PC-3 (cell line): ENCODE data around the gene GPC5. TPM values are rescaled to one million over a fixed set of nuclear protein-coding genes. Genes with fewer than 3 reads are reported as not detected.

Experiments
- ATAC-seq: fragments of 200-7000 bp; cut with Tn5 transposase; 2 replicates; pipeline ENCODE4 v1.9.1; 2020; ENCODE audit warnings: mild to moderate bottlenecking, moderate library complexity
- BruUV-seq: library from RNA; stranded (reverse); fragments of 400-500 nt; replicated peaks from 2 replicates; lab custom pipeline; 2021; lab: Mats Ljungman, UMichigan
- CTCF ChIA-PET: fragments of 300-600 bp; sonication (Branson Sonifier 250); formaldehyde crosslinking; loops from one replicate; lab custom pipeline; 2022; ENCODE audit warnings: antibody characterized with exemption; lab: Charles Lee
- POLR2A ChIA-PET: fragments of 300-600 bp; sonication (Branson Sonifier 250); formaldehyde crosslinking; loops from one replicate; lab custom pipeline; 2022; ENCODE audit warnings: antibody characterized with exemption; ENCODE audit not compliant: unreplicated experiment; lab: Charles Lee
- DNase-seq: peaks from one replicate; pipeline ENCODE4 v3.0.0-alpha.2; 2015
- H2AFZ ChIP-seq: fragments of 300-600 bp; sonication (generic); 2 replicates; pipeline ENCODE4 v1.6.0; 2016; ENCODE audit warnings: antibody characterized with exemption, low read length
- H3F3A ChIP-seq: fragments of 300-600 bp; sonication (generic); one replicate; pipeline ENCODE4 v1.6.0; 2017; ENCODE audit warnings: antibody characterized with exemption, low read length, control low read depth, mild to moderate bottlenecking; ENCODE audit not compliant: unreplicated experiment
- H3K27ac ChIP-seq: fragments of 300-600 bp; sonication (generic); 2 replicates; pipeline ENCODE4 v1.5.1; 2016; ENCODE audit warnings: mild to moderate bottlenecking, low read length
- H3K27me3 ChIP-seq: fragments of 300-600 bp; sonication (generic); 2 replicates; pipeline ENCODE4 v1.6.1; 2016; ENCODE audit warnings: low read length, mixed read lengths
- H3K36me3 ChIP-seq: fragments of 300-600 bp; sonication (generic); 2 replicates; pipeline ENCODE4 v1.6.1; 2016; ENCODE audit warnings: low read depth, mixed run types, low read length, mixed read lengths
- H3K4me1 ChIP-seq: fragments of 300-600 bp; sonication (generic); 2 replicates; pipeline ENCODE4 v1.5.1; 2016; ENCODE audit warnings: low read length; ENCODE audit not compliant: insufficient read depth
- H3K4me2 ChIP-seq: fragments of 300-600 bp; sonication (generic); 2 replicates; pipeline ENCODE4 v1.6.0; 2016; ENCODE audit warnings: low read length
- H3K4me3 ChIP-seq: fragments of 300-600 bp; sonication (generic); 2 replicates; pipeline ENCODE4 v1.5.1; 2016; ENCODE audit warnings: mild to moderate bottlenecking, low read length, mixed read lengths
- H3K79me2 ChIP-seq: fragments of 300-600 bp; sonication (generic); 2 replicates; pipeline ENCODE4 v1.6.1; 2017; ENCODE audit warnings: low read length, mixed read lengths
- H3K9ac ChIP-seq: fragments of 300-600 bp; sonication (generic); 2 replicates; pipeline ENCODE4 v1.6.0; 2016; ENCODE audit warnings: mild to moderate bottlenecking, low read length
- H3K9me2 ChIP-seq: fragments of 300-600 bp; sonication (generic); replicated peaks from 2 replicates; pipeline ENCODE4 v1.6.1; 2016; ENCODE audit warnings: mixed run types, low read length, mixed read lengths
- H3K9me3 ChIP-seq: fragments of 300-600 bp; sonication (generic); 2 replicates; pipeline ENCODE4 v1.6.1; 2016; ENCODE audit warnings: low read length, mixed read lengths
- H4K20me1 ChIP-seq: fragments of 300-600 bp; sonication (generic); 2 replicates; pipeline ENCODE4 v1.6.1; 2016; ENCODE audit warnings: low read length, mixed read lengths
- EZH2 ChIP-seq: fragments of 300-600 bp; sonication (generic); IDR thresholded peaks from one replicate; pipeline ENCODE4 v1.6.1; 2017; ENCODE audit warnings: antibody characterized with exemption, mild to moderate bottlenecking, low read length; ENCODE audit not compliant: unreplicated experiment
- EZH2phosphoT487 ChIP-seq: fragments of 300-600 bp; sonication (generic); IDR thresholded peaks from 2 replicates; pipeline ENCODE4 v1.6.1; 2018; ENCODE audit warnings: mild to moderate bottlenecking, antibody characterized with exemption, low read length, borderline replicate concordance
- intact Hi-C: fragments of 100-400 bp; cut with micrococcal nuclease; formaldehyde crosslinking; loops from 2 replicates; pipeline ENCODE4 v1.9.0; 2023
- total RNA-seq: library from RNA; depleted of rRNA; stranded (reverse); fragments of >200 nt; gene quantifications from 2 replicates; pipeline ENCODE4 v1.2.3, GENCODE V29; 2014
- TF ChIP-seq, protein P1 (sequence below): fragments of 300-600 bp; sonication (generic); conservative IDR thresholded peaks from 2 replicates; pipeline ENCODE4 v1.5.1; 2017; ENCODE audit warnings: antibody characterized with exemption, low read depth, mild to moderate bottlenecking, low read length

Gene GPC5
- total RNA-seq, 1 experiment from 2014 or later, result not detected

DNA sequence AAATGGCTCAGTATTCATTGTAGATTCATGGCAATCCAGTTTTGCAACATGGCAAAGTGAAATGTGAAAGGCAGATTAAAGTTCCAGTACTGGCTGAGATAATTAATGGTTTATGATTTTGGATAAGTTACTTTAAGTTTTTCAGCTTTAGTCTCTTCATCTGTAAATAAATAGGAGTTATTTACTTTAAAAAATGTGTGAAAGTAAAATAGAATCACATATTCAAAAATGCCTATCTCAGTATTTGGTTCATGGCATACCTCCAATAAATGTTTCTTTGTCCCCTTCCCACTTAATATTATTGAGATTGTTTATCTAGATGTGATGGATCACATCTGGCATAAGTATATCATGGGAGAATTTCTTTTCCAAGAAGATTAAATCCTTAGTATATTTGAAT is 426.0 kb downstream of the GPC5 start:
- ATAC-seq, result no peak
- Histone ChIP-seq H3K4me3 (no peak overlapping the region), H4K20me1 (no peaks in the 10 kb centered on the region), H3K9me2 (no peaks in the 10 kb centered on the region), H3K27me3 (no peaks in the 10 kb centered on the region), H3K9me3 (no peaks in the 10 kb centered on the region), H3K4me2 (no peak overlapping the region), H2AFZ (no peak overlapping the region), H3K27ac (no peak overlapping the region), H3F3A (no peaks in the 10 kb centered on the region), H3K9ac (no peak overlapping the region), H3K4me1 (no peaks in the 10 kb centered on the region), H3K36me3 (no peaks in the 10 kb centered on the region), H3K79me2 (no peaks in the 10 kb centered on the region)
- ChIA-PET POLR2A (no interaction called here), CTCF (no interaction called here)
- intact Hi-C loops, result no loop called here
- no TSS peak for BruUV-seq
- TF ChIP-seq, protein P1, sequence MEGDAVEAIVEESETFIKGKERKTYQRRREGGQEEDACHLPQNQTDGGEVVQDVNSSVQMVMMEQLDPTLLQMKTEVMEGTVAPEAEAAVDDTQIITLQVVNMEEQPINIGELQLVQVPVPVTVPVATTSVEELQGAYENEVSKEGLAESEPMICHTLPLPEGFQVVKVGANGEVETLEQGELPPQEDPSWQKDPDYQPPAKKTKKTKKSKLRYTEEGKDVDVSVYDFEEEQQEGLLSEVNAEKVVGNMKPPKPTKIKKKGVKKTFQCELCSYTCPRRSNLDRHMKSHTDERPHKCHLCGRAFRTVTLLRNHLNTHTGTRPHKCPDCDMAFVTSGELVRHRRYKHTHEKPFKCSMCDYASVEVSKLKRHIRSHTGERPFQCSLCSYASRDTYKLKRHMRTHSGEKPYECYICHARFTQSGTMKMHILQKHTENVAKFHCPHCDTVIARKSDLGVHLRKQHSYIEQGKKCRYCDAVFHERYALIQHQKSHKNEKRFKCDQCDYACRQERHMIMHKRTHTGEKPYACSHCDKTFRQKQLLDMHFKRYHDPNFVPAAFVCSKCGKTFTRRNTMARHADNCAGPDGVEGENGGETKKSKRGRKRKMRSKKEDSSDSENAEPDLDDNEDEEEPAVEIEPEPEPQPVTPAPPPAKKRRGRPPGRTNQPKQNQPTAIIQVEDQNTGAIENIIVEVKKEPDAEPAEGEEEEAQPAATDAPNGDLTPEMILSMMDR, result no peak
- no peak for TF ChIP-seq EZH2
- no peak for TF ChIP-seq EZH2phosphoT487
- DNase-seq, result no peak

DNA sequence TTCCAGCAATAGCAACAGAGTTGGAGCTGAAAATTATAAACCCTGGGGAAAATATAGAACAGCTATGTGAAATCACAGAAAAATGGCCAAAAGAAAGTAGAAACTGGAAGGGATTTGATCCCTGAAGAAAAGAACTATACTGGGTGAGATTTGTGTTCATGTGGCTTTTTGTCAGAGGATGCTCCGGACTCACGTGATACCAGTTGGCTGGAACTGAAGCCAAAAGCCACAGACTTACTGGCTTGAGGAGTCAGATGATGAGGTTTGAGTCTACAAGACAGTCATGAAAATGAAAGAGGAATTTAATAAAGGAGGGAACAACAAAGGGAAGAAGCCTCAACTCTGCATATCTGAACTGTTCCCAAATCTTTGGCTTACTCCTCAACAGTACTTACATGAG is 427.1 kb downstream of the GPC5 start:
- ChIA-PET POLR2A (interaction anchor here (0.6 kb wide), 1 partner anchor 385 kb away, joined by 5 read pairs; no protein-coding TSS in a partner anchor), CTCF (no interaction called here)
- no peak overlapping the region for H2AFZ ChIP-seq
- no peaks in the 10 kb centered on the region for H3K79me2 ChIP-seq
- DNase-seq (no peak), ATAC-seq (no peak)
- H3K9ac ChIP-seq, result no peak overlapping the region
- H3K9me2 ChIP-seq, result no peaks in the 10 kb centered on the region
- H3K27me3 ChIP-seq, result no peaks in the 10 kb centered on the region
- BruUV-seq, result no TSS peak
- intact Hi-C loops, result no loop called here
- no peaks in the 10 kb centered on the region for H3K4me1 ChIP-seq
- no peaks in the 10 kb centered on the region for H3F3A ChIP-seq
- no peak overlapping the region for H3K4me2 ChIP-seq
- no peak overlapping the region for H3K27ac ChIP-seq
- H3K4me3 ChIP-seq, result no peak overlapping the region
- no peak for TF ChIP-seq EZH2
- no peak for TF ChIP-seq EZH2phosphoT487
- TF ChIP-seq, protein P1, result no peak
- no peaks in the 10 kb centered on the region for H3K36me3 ChIP-seq
- H3K9me3 ChIP-seq, result no peaks in the 10 kb centered on the region
- H4K20me1 ChIP-seq, result no peaks in the 10 kb centered on the region

DNA sequence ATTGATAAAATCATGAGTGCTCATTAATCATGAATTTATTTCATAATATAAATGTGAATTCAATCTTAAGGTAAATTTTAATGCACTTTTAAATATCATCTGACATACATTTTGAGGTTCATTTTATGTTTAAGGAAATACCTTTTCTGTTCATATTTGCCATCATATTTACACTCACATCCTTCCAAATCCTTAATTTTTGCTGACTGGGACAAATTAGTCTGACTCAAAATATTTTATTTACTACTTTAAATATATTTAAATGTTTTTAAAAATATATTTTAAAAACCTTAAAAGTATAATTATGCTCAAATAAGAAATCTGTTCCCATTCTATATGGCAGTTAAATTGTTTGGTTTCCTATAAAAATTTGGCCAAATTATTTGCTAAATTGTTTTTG is 438.1 kb downstream of the GPC5 start:
- no peak for TF ChIP-seq EZH2phosphoT487
- TF ChIP-seq, protein P1, result no peak
- no peak for TF ChIP-seq EZH2
- CTCF ChIA-PET, result no interaction called here
- H3K9me2 ChIP-seq, result no peaks in the 10 kb centered on the region
- H2AFZ ChIP-seq, result no peak overlapping the region
- H3K9me3 ChIP-seq, result no peaks in the 10 kb centered on the region
- H3K9ac ChIP-seq, result no peak overlapping the region
- no peaks in the 10 kb centered on the region for H3K79me2 ChIP-seq
- no peaks in the 10 kb centered on the region for H3K27me3 ChIP-seq
- no peaks in the 10 kb centered on the region for H4K20me1 ChIP-seq
- intact Hi-C loops, result no loop called here
- H3K4me1 ChIP-seq, result no peaks in the 10 kb centered on the region
- BruUV-seq, result no TSS peak
- no peak for ATAC-seq
- no peak overlapping the region for H3K27ac ChIP-seq
- H3F3A ChIP-seq, result no peaks in the 10 kb centered on the region
- H3K36me3 ChIP-seq, result no peaks in the 10 kb centered on the region
- POLR2A ChIA-PET, result no interaction called here
- H3K4me3 ChIP-seq, result no peak overlapping the region
- no peak for DNase-seq
- H3K4me2 ChIP-seq, result no peak overlapping the region
